Panc1 (cell line): ENCODE data around the gene INAFM1. TPM values are rescaled to one million over a fixed set of nuclear protein-coding genes. Genes with fewer than 3 reads are reported as not detected.

Source experiments
- ATAC-seq: fragments of 200-7000 bp; cut with Tn5 transposase; 2 replicates; pipeline ENCODE4 v1.9.1; 2020; ENCODE audit warnings: mild to moderate bottlenecking, moderate library complexity
- BruUV-seq: library from RNA; stranded (reverse); fragments of 400-500 nt; replicated peaks from 2 replicates; lab custom pipeline; 2021; lab: Mats Ljungman, UMichigan
- CTCF ChIA-PET: fragments of 300-600 bp; sonication (Branson Sonifier 250); formaldehyde crosslinking; loops from one replicate; lab custom pipeline; 2022; ENCODE audit warnings: antibody characterized with exemption; lab: Charles Lee
- POLR2A ChIA-PET: fragments of 300-600 bp; sonication (Branson Sonifier 250); formaldehyde crosslinking; loops from one replicate; lab custom pipeline; 2022; ENCODE audit warnings: antibody characterized with exemption; lab: Charles Lee
- DNase-seq: peaks from one replicate; pipeline ENCODE4 v3.0.0-alpha.2; 2010; ENCODE audit warnings: low read depth, low spot score
- H3K27ac ChIP-seq: 2 replicates; pipeline ENCODE4 v1.5.1; 2011; ENCODE audit warnings: mild to moderate bottlenecking, low read length, inconsistent platforms
- H3K27me3 ChIP-seq: fragments of 200-500 bp; sonication (Bioruptor generic); 2 replicates; pipeline ENCODE4 v1.6.0; 2014; ENCODE audit warnings: low read length, inconsistent platforms; ENCODE audit not compliant: control insufficient read depth, insufficient read depth
- H3K36me3 ChIP-seq: fragments of 200-500 bp; sonication (Bioruptor generic); 2 replicates; pipeline ENCODE4 v1.5.1; 2014; ENCODE audit warnings: inconsistent platforms, mild to moderate bottlenecking, low read length, moderate library complexity; ENCODE audit not compliant: control insufficient read depth, insufficient read depth
- H3K4me1 ChIP-seq: 2 replicates; pipeline ENCODE4 v1.5.1; 2011; ENCODE audit warnings: inconsistent platforms, mild to moderate bottlenecking, low read length, moderate library complexity; ENCODE audit not compliant: control insufficient read depth, insufficient read depth
- H3K4me3 ChIP-seq, 2 experiments: 2 replicates each; pipeline ENCODE4 v1.5.1; 2011 to 2012; ENCODE audit warnings: low read depth in 2 of 2, low read length in 2 of 2, mild to moderate bottlenecking in 2 of 2, inconsistent platforms in 1 of 2, moderate library complexity in 1 of 2
- H3K9me3 ChIP-seq: fragments of 200-500 bp; sonication (Bioruptor generic); 2 replicates; pipeline ENCODE4 v1.5.1; 2014; ENCODE audit warnings: low read depth, mild to moderate bottlenecking, inconsistent platforms, low read length, moderate library complexity; ENCODE audit not compliant: control insufficient read depth, insufficient read depth
- POLR2AphosphoS5 ChIP-seq: IDR thresholded peaks from 2 replicates; pipeline ENCODE4 v1.6.1; 2012; ENCODE audit warnings: mild to moderate bottlenecking, low read depth, low read length, moderate library complexity
- SIN3A ChIP-seq: IDR thresholded peaks from 2 replicates; pipeline ENCODE4 v1.6.1; 2012; ENCODE audit warnings: low read depth, mild to moderate bottlenecking, low read length, moderate library complexity, borderline replicate concordance; ENCODE audit not compliant: insufficient read depth
- TCF7L2 ChIP-seq: IDR thresholded peaks from 2 replicates; pipeline ENCODE4 v1.6.1; 2011; ENCODE audit warnings: mild to moderate bottlenecking, low read depth, low read length, inconsistent platforms
- in situ Hi-C: cut with HindIII; loops from 2 replicates; pipeline ENCODE4 v1.10.0; 2016; ENCODE audit warnings: low sequenced_read_pairs, low pct_unique_long_range_greater_than_20kb
- intact Hi-C: fragments of 100-400 bp; cut with micrococcal nuclease; formaldehyde crosslinking; loops from one replicate; pipeline ENCODE4 v1.10.0; 2022; ENCODE audit not compliant: unreplicated experiment
- total RNA-seq: library from RNA; stranded (reverse); gene quantifications from one replicate; pipeline ENCODE4 v1.2.1, GENCODE V29; 2021; ENCODE audit not compliant: unreplicated experiment
- TF ChIP-seq, protein P1 (sequence below): fragments of 450-650 bp; IDR thresholded peaks from 2 replicates; pipeline ENCODE4 v1.5.1; 2017; ENCODE audit warnings: mild to moderate bottlenecking
- TF ChIP-seq, protein P2 (sequence below), 2 experiments: IDR thresholded peaks; 2 replicates each; pipeline ENCODE4 v1.6.1; 2011 to 2012; ENCODE audit warnings: low read depth in 2 of 2, control low read depth in 1 of 2, low read length in 1 of 2, mild to moderate bottlenecking in 1 of 2, moderate library complexity in 1 of 2; ENCODE audit not compliant: insufficient read depth in 1 of 2

Gene INAFM1
- total RNA-seq, 1 experiment from 2014 or later: 13.1 TPM

DNA sequence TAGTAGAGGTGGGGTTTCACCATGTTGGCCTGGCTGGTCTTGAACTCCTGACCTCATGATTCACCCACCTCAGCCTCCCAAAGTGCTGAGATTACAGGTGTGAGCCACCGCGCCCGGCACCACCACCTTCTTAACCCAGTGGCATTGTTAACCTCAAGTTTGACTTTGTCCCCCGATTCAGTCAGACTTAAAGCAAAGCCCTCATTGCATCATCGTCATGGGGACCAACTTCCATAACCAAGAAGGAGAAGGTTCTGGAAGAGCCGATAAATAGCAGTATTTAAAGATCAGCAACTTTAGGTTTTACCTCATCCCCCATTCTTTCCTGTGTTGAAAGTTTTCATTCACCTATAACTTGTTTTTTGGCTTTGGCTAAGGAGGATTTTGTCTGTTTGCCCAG, 6.7 kb upstream of the INAFM1 start:
- no peaks in the 10 kb centered on the region for H3K27me3 ChIP-seq
- no peak overlapping the region for H3K4me3 ChIP-seq
- POLR2A ChIA-PET: no interaction called here
- in situ Hi-C loops (no loop called here), intact Hi-C loops (no loop called here)
- DNase-seq (no peak), ATAC-seq (no peak)
- no TSS peak for BruUV-seq
- H3K9me3 ChIP-seq: no peaks in the 10 kb centered on the region
- no peak overlapping the region for H3K27ac ChIP-seq
- TF ChIP-seq POLR2AphosphoS5: no peak
- H3K36me3 ChIP-seq: no peaks in the 10 kb centered on the region; the same call in 1 of the 2 replicates
- CTCF ChIA-PET: no interaction called here
- no peaks in the 10 kb centered on the region for H3K4me1 ChIP-seq

DNA sequence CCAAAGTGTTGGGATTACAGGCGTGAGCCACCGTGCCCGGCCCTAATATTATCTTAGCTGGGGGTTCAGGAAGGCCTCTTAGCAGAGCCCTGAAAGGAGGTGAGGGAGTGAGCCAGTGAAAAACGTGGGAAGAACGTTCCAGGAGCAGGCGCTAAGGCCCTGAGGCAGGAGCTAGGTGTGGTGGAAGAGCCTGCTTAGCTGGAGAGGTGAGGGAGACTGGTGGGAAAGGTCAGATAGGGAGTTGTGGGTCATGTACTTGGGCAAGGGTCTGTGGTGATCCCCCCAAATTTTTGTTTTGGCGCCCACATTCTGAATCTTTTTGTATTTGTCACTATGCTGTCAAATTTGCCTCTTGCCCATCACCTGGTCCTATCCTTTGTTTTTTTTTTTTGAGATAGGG, 5.1 kb upstream of the INAFM1 start:
- in situ Hi-C loops: no loop called here
- H3K36me3 ChIP-seq: peaks cover 2% of the 10 kb centered on the region; the same call in 1 of the 2 replicates
- intact Hi-C loops: no loop called here
- TF ChIP-seq SIN3A (no peak), TCF7L2 (no peak), POLR2AphosphoS5 (no peak)
- TF ChIP-seq, protein P1, sequence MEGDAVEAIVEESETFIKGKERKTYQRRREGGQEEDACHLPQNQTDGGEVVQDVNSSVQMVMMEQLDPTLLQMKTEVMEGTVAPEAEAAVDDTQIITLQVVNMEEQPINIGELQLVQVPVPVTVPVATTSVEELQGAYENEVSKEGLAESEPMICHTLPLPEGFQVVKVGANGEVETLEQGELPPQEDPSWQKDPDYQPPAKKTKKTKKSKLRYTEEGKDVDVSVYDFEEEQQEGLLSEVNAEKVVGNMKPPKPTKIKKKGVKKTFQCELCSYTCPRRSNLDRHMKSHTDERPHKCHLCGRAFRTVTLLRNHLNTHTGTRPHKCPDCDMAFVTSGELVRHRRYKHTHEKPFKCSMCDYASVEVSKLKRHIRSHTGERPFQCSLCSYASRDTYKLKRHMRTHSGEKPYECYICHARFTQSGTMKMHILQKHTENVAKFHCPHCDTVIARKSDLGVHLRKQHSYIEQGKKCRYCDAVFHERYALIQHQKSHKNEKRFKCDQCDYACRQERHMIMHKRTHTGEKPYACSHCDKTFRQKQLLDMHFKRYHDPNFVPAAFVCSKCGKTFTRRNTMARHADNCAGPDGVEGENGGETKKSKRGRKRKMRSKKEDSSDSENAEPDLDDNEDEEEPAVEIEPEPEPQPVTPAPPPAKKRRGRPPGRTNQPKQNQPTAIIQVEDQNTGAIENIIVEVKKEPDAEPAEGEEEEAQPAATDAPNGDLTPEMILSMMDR: no peak
- TF ChIP-seq, protein P2, sequence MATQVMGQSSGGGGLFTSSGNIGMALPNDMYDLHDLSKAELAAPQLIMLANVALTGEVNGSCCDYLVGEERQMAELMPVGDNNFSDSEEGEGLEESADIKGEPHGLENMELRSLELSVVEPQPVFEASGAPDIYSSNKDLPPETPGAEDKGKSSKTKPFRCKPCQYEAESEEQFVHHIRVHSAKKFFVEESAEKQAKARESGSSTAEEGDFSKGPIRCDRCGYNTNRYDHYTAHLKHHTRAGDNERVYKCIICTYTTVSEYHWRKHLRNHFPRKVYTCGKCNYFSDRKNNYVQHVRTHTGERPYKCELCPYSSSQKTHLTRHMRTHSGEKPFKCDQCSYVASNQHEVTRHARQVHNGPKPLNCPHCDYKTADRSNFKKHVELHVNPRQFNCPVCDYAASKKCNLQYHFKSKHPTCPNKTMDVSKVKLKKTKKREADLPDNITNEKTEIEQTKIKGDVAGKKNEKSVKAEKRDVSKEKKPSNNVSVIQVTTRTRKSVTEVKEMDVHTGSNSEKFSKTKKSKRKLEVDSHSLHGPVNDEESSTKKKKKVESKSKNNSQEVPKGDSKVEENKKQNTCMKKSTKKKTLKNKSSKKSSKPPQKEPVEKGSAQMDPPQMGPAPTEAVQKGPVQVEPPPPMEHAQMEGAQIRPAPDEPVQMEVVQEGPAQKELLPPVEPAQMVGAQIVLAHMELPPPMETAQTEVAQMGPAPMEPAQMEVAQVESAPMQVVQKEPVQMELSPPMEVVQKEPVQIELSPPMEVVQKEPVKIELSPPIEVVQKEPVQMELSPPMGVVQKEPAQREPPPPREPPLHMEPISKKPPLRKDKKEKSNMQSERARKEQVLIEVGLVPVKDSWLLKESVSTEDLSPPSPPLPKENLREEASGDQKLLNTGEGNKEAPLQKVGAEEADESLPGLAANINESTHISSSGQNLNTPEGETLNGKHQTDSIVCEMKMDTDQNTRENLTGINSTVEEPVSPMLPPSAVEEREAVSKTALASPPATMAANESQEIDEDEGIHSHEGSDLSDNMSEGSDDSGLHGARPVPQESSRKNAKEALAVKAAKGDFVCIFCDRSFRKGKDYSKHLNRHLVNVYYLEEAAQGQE (IDR thresholded peaks at IDR 0.05; ENCODE audit: insufficient read depth in 1 of 2, low read depth in 2 of 2, low read length in 1 of 2): no peak
- no peak overlapping the region for H3K27ac ChIP-seq
- no TSS peak for BruUV-seq
- no peaks in the 10 kb centered on the region for H3K27me3 ChIP-seq
- ATAC-seq: no peak
- no peaks in the 10 kb centered on the region for H3K9me3 ChIP-seq
- no peak overlapping the region for H3K4me3 ChIP-seq
- ChIA-PET CTCF (no interaction called here), POLR2A (no interaction called here)
- no peaks in the 10 kb centered on the region for H3K4me1 ChIP-seq
- no peak for DNase-seq

DNA sequence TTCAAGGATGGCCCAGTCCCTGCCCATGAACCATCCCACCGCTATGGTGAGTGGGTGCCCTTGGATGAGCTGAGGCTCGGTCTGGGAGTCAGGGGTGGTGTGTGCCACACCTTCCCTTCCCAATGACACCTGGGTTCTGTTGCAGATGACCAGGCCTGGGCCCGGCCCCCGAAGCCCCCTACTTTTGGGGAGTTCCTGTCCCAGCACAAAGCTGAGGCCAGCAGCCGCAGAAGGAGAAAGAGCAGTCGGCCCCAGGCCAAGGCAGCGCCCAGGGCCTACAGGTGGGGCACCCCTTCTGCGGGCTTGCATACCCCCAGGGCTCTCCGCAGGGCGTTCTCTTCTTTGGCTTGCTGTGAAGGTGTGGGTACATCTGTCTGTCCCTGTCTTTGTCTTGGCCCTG, 4.3 kb upstream of the INAFM1 start:
- Histone ChIP-seq H3K27ac (no peak overlapping the region), H3K36me3 (peaks cover 2% of the 10 kb centered on the region; the same call in 1 of the 2 replicates), H3K4me3 (no peak overlapping the region), H3K9me3 (no peaks in the 10 kb centered on the region), H3K4me1 (peaks cover 3% of the 10 kb centered on the region), H3K27me3 (no peaks in the 10 kb centered on the region)
- no peak for TF ChIP-seq TCF7L2
- CTCF ChIA-PET: no interaction called here
- POLR2A ChIA-PET: no interaction called here
- intact Hi-C loops: no loop called here
- no TSS peak for BruUV-seq
- DNase-seq (no peak), ATAC-seq (no peak)
- in situ Hi-C loops: no loop called here
